GM21390 (cell line): ENCODE measurements around the gene WWOX.

ENCODE experiments used
- ATAC-seq: cut with Tn5 transposase; IDR thresholded peaks from one replicate; pipeline ENCODE4 v1.9.1; 2021; ENCODE audit not compliant: unreplicated experiment

WWOX gene

GRCh38 chr16:78102865-78103264 is 3.4 kb downstream of the WWOX start:
- no peak for ATAC-seq

- no peak for ATAC-seq
Observed at GRCh38 chr16:78105517-78105916, 6.1 kb downstream of the WWOX start.

- no peak for ATAC-seq
Observed at GRCh38 chr16:78106686-78107085, 7.2 kb downstream of the WWOX start.

- no peak for ATAC-seq
Observed at GRCh38 chr16:78108451-78108850, 9.0 kb downstream of the WWOX start.

GRCh38 chr16:78113258-78113657 is 13.8 kb downstream of the WWOX start:
- ATAC-seq: no peak

- ATAC-seq: no peak
Observed at GRCh38 chr16:78115659-78116058, 16.2 kb downstream of the WWOX start.

- no peak for ATAC-seq
Observed at GRCh38 chr16:78116946-78117345, 17.5 kb downstream of the WWOX start.

GRCh38 chr16:78117391-78117790 is 17.9 kb downstream of the WWOX start:
- ATAC-seq: no peak

- no peak for ATAC-seq
Observed at GRCh38 chr16:78118469-78119025, 19.1 kb downstream of the WWOX start.

- ATAC-seq: peak; percentile 93
Observed at GRCh38 chr16:78122774-78123315, 23.4 kb downstream of the WWOX start.

- ATAC-seq: no peak
Observed at GRCh38 chr16:78125112-78125844, 25.8 kb downstream of the WWOX start.

GRCh38 chr16:78126662-78127061 is 27.2 kb downstream of the WWOX start:
- no peak for ATAC-seq

GRCh38 chr16:78127130-78127529 is 27.7 kb downstream of the WWOX start:
- no peak for ATAC-seq

GRCh38 chr16:78128913-78129312 is 29.5 kb downstream of the WWOX start:
- no peak for ATAC-seq

- no peak for ATAC-seq
Observed at GRCh38 chr16:78129349-78129748, 29.9 kb downstream of the WWOX start.

GRCh38 chr16:78130083-78130608 is 30.7 kb downstream of the WWOX start:
- no peak for ATAC-seq

GRCh38 chr16:78130950-78131349 is 31.5 kb downstream of the WWOX start:
- no peak for ATAC-seq

GRCh38 chr16:78133919-78134318 is 34.5 kb downstream of the WWOX start:
- ATAC-seq: no peak

- ATAC-seq: no peak
Observed at GRCh38 chr16:78134944-78135619, 35.6 kb downstream of the WWOX start.

- ATAC-seq: no peak
Observed at GRCh38 chr16:78137179-78137578, 37.7 kb downstream of the WWOX start.

GRCh38 chr16:78137782-78138616 is 38.5 kb downstream of the WWOX start:
- peak; percentile 67 for ATAC-seq
